Tibial nerve (tissue), 4 donors: ENCODE measurements around the gene OSBPL6.

ENCODE experiments used
- EP300 ChIP-seq, 2 donors: sonication (generic); formaldehyde crosslinking; IDR thresholded peaks; one replicate each; pipeline ENCODE4 v1.6.1; 2017; ENCODE audit warnings: antibody characterized with exemption in 2 of 2, mild to moderate bottlenecking in 1 of 2
- POLR2A ChIP-seq, 2 donors: fragments of 450-650 bp; IDR thresholded peaks; one replicate each; pipeline ENCODE4 v1.6.1; 2017; ENCODE audit warnings: antibody characterized with exemption in 2 of 2, mild to moderate bottlenecking in 2 of 2, moderate library complexity in 2 of 2
- TF ChIP-seq, protein P1 (sequence below), 5 experiments: fragments of 200-600 bp in 3 of 5; fragments of 450-650 bp in 2 of 5; sonication (generic) in 3 of 5; IDR thresholded peaks; one replicate each; pipeline ENCODE4 v1.5.1; 2016 to 2019; ENCODE audit warnings: antibody characterized with exemption in 5 of 5, mild to moderate bottlenecking in 3 of 5, moderate library complexity in 2 of 5

DNA sequence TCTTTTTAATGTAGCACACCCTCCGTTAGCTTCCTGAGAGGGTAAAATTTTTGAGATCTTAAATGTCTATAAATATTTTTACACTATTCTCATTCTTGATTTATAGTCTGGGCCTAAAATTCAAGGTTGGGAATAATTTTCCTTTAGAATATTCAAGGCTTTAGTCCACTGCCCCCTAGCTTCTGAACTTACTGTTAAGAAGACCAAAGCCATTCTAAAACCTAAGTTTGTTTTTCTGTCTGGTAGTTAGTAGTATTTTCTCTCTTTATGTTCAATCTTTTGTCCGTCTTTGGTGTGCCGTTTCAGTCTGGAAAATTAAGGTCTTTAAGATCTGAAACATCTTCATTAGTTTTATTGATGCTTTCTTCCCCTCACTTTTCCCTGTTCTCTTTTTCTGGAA is 14.5 kb downstream of the OSBPL6 start:
- TF ChIP-seq, protein P1, sequence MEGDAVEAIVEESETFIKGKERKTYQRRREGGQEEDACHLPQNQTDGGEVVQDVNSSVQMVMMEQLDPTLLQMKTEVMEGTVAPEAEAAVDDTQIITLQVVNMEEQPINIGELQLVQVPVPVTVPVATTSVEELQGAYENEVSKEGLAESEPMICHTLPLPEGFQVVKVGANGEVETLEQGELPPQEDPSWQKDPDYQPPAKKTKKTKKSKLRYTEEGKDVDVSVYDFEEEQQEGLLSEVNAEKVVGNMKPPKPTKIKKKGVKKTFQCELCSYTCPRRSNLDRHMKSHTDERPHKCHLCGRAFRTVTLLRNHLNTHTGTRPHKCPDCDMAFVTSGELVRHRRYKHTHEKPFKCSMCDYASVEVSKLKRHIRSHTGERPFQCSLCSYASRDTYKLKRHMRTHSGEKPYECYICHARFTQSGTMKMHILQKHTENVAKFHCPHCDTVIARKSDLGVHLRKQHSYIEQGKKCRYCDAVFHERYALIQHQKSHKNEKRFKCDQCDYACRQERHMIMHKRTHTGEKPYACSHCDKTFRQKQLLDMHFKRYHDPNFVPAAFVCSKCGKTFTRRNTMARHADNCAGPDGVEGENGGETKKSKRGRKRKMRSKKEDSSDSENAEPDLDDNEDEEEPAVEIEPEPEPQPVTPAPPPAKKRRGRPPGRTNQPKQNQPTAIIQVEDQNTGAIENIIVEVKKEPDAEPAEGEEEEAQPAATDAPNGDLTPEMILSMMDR (IDR thresholded peaks at IDR 0.05) = peak in 2 of 5 experiments; percentile 16 to 19
- TF ChIP-seq POLR2A (IDR thresholded peaks at IDR 0.05) (no peak), EP300 (IDR thresholded peaks at IDR 0.05) (no peak)
